Activated CD8-positive, alpha-beta memory T cell treated with anti-CD3 and anti-CD28 coated beads, Interleukin-2, amount 10 ng/mL, durations not matched to agents 7 days and 5 days (primary cell): ENCODE data around the gene JMJD1C. TPM values are rescaled to one million over a fixed set of nuclear protein-coding genes. Genes with fewer than 3 reads are reported as not detected.
"Not testable (repeated sequence)": the region's sequence is repeated elsewhere in the genome, so short reads cannot be mapped to it uniquely, and the experiment has no call there.

Source experiments
- ATAC-seq: fragments of 150-1000 bp; cut with Tn5 transposase; one replicate; pipeline ENCODE4 v1.10.0; 2021; ENCODE audit warnings: moderate library complexity
- CTCF ChIA-PET: fragments of 350-600 bp; sonication (Branson Sonifier 250); formaldehyde crosslinking; loops from one replicate; lab custom pipeline; 2021; ENCODE audit warnings: antibody characterized with exemption; lab: Charles Lee
- DNase-seq: peaks from one replicate; pipeline ENCODE4 v3.0.0-alpha.2; 2020
- H3K27ac Mint-ChIP-seq: one replicate; pipeline ENCODE4 v1.8.0; 2021; ENCODE audit warnings: mild to moderate bottlenecking, mixed read lengths
- H3K27me3 Mint-ChIP-seq: one replicate; pipeline ENCODE4 v1.8.0; 2021; ENCODE audit warnings: mixed read lengths
- H3K36me3 Mint-ChIP-seq: one replicate; pipeline ENCODE4 v1.8.0; 2021; ENCODE audit warnings: mild to moderate bottlenecking, mixed read lengths
- H3K4me1 Mint-ChIP-seq: one replicate; pipeline ENCODE4 v1.8.0; 2021; ENCODE audit warnings: mixed read lengths
- H3K4me3 Mint-ChIP-seq: one replicate; pipeline ENCODE4 v1.8.0; 2021; ENCODE audit warnings: mild to moderate bottlenecking, moderate library complexity, mixed read lengths
- H3K9me3 Mint-ChIP-seq: one replicate; pipeline ENCODE4 v1.8.0; 2022; ENCODE audit warnings: low read depth, mixed read lengths
- total RNA-seq, 2 experiments: library from RNA; stranded (reverse); gene quantifications; one replicate each; pipeline ENCODE4 v1.2.3, GENCODE V29; 2021

The JMJD1C gene
- total RNA-seq, 2 experiments from 2014 or later = 55.7 to 87.6 TPM

DNA sequence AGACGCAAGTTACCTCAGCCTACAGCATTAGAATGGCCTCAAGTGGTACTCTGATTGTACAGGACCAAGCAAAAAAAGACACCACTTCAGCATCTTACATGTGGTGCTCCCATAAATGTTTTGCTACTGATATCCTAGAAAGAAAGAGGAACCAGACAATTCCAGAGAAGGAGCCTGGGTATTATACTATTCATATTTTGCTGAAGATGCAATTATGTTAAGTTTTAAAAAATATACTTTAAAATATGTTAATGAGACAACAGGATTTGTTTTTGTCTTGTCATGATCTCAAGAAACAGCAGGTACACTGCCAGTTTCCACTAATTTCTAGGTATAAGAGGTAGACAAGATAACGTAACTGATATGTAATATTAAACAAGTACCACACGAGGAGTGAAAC, 92.6 kb downstream of the JMJD1C start:
- H3K4me1 Mint-ChIP-seq = peaks cover 15% of the 10 kb centered on the region
- no peak for ATAC-seq
- no peaks in the 10 kb centered on the region for H3K9me3 Mint-ChIP-seq

DNA sequence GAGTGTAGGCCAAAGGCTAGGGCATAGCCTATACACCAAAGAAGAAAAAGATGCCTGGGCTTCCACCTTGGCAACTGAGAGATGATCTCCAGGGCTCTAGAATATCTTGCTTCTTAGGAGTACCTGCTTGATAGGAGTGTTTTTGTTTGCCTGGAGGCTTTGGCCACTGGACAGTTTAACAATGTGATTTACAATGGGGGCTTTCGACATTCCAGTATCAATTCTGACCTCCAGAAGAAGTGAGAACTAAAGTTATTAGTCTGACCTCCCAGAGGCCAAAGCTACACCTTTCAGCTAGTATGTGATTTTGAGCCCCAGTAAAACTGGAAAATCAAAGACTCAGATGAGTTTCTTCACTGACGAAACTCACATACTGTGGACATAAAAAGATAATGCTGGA, 96.1 kb downstream of the JMJD1C start:
- Mint-ChIP-seq H3K27ac (no peak overlapping the region), H3K36me3 (peaks cover 7% of the 10 kb centered on the region), H3K27me3 (no peaks in the 10 kb centered on the region), H3K4me1 (no peaks in the 10 kb centered on the region), H3K9me3 (no peaks in the 10 kb centered on the region), H3K4me3 (no peak overlapping the region)
- DNase-seq (no peak), ATAC-seq (no peak)
- CTCF ChIA-PET = no interaction called here

More for the DNA sequence above, 92.6 kb downstream of the JMJD1C start:
- DNase-seq = no peak
- Mint-ChIP-seq H3K36me3 (peaks cover 9% of the 10 kb centered on the region), H3K27me3 (no peaks in the 10 kb centered on the region), H3K4me3 (no peak overlapping the region), H3K27ac (no peak overlapping the region)
- CTCF ChIA-PET = no interaction called here

GRCh38 chr10:63368365-63368764, 97.4 kb downstream of the JMJD1C start:
- Mint-ChIP-seq H3K27ac (no peak overlapping the region), H3K4me1 (no peaks in the 10 kb centered on the region), H3K27me3 (no peaks in the 10 kb centered on the region), H3K9me3 (no peaks in the 10 kb centered on the region), H3K36me3 (peaks cover 9% of the 10 kb centered on the region), H3K4me3 (no peak overlapping the region)
- DNase-seq (no peak), ATAC-seq (no peak)
- CTCF ChIA-PET = interaction anchor here (0.8 kb wide), 1 partner anchor 261 kb away, joined by 3 read pairs; no protein-coding TSS in a partner anchor

DNA sequence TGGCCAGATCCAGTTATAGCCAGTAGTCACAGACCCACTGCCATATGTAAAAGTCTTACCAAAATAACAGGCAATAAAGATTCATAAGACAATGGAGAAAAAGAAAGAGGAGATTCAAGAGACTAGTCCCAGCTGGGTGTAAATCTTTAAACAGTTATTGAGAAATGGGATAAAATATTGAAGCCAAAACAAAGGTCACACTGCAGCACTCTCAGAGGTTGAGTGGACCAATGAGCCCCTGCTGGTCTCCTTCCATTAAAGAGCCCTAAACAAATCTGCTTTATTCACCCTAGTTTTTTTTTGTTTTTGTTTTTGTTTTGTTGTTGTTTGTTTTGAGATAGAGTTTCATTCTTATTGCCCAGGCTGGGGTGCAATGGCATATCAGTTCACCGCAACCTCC, 98.8 kb downstream of the JMJD1C start:
- H3K27me3 Mint-ChIP-seq = no peaks in the 10 kb centered on the region
- H3K27ac Mint-ChIP-seq = no peak overlapping the region
- CTCF ChIA-PET = no interaction called here
- H3K36me3 Mint-ChIP-seq = peaks cover 6% of the 10 kb centered on the region
- H3K9me3 Mint-ChIP-seq = no peaks in the 10 kb centered on the region
- H3K4me3 Mint-ChIP-seq = no peak overlapping the region
- DNase-seq = no peak
- ATAC-seq = no peak
- no peaks in the 10 kb centered on the region for H3K4me1 Mint-ChIP-seq

- CTCF ChIA-PET = no interaction called here
- Mint-ChIP-seq H3K9me3 (no peaks in the 10 kb centered on the region), H3K4me3 (no peak overlapping the region), H3K4me1 (no peaks in the 10 kb centered on the region), H3K27ac (no peak overlapping the region), H3K36me3 (peaks cover 6% of the 10 kb centered on the region), H3K27me3 (no peaks in the 10 kb centered on the region)
- ATAC-seq (no peak), DNase-seq (no peak)
Observed at GRCh38 chr10:63365976-63366765, 99.6 kb downstream of the JMJD1C start.

- H3K4me3 Mint-ChIP-seq = no peak overlapping the region
- CTCF ChIA-PET = no interaction called here
Observed at GRCh38 chr10:63364918-63365317, 100.9 kb downstream of the JMJD1C start.

GRCh38 chr10:63363951-63364350, 101.8 kb downstream of the JMJD1C start:
- Mint-ChIP-seq H3K27me3 (no peaks in the 10 kb centered on the region), H3K4me3 (no peak overlapping the region), H3K4me1 (no peaks in the 10 kb centered on the region), H3K27ac (no peak overlapping the region), H3K36me3 (peaks cover 6% of the 10 kb centered on the region), H3K9me3 (no peaks in the 10 kb centered on the region)
- CTCF ChIA-PET = no interaction called here
- ATAC-seq (no peak), DNase-seq (no peak)

More at GRCh38 chr10:63364918-63365317, 100.9 kb downstream of the JMJD1C start:
- peaks cover 6% of the 10 kb centered on the region for H3K36me3 Mint-ChIP-seq
- H3K27me3 Mint-ChIP-seq = no peaks in the 10 kb centered on the region
- ATAC-seq (no peak), DNase-seq (no peak)
- no peaks in the 10 kb centered on the region for H3K4me1 Mint-ChIP-seq
- H3K9me3 Mint-ChIP-seq = no peaks in the 10 kb centered on the region
- no peak overlapping the region for H3K27ac Mint-ChIP-seq

- Mint-ChIP-seq H3K4me3 (no peak overlapping the region), H3K36me3 (peaks cover 4% of the 10 kb centered on the region), H3K27ac (no peak overlapping the region), H3K4me1 (peaks cover 19% of the 10 kb centered on the region), H3K9me3 (no peaks in the 10 kb centered on the region), H3K27me3 (no peaks in the 10 kb centered on the region)
- no peak for ATAC-seq
- no peak for DNase-seq
- CTCF ChIA-PET = interaction anchor here (0.6 kb wide), 1 partner anchor 50 kb away, joined by 3 read pairs; no protein-coding TSS in a partner anchor
Observed at GRCh38 chr10:63355682-63356081, 110.1 kb downstream of the JMJD1C start.

- ATAC-seq = no peak
- CTCF ChIA-PET = no interaction called here
- H3K27me3 Mint-ChIP-seq = no peaks in the 10 kb centered on the region
- H3K27ac Mint-ChIP-seq = no peak overlapping the region
- H3K4me3 Mint-ChIP-seq = no peak overlapping the region
- no peaks in the 10 kb centered on the region for H3K9me3 Mint-ChIP-seq
- H3K4me1 Mint-ChIP-seq = peaks cover 19% of the 10 kb centered on the region
- H3K36me3 Mint-ChIP-seq = peaks cover 4% of the 10 kb centered on the region
- DNase-seq = no peak
Observed at GRCh38 chr10:63352976-63353375, 112.8 kb downstream of the JMJD1C start.

- DNase-seq (no peak), ATAC-seq (no peak)
- Mint-ChIP-seq H3K4me3 (no peak overlapping the region), H3K27ac (no peak overlapping the region), H3K36me3 (peaks cover 9% of the 10 kb centered on the region), H3K27me3 (no peaks in the 10 kb centered on the region), H3K9me3 (no peaks in the 10 kb centered on the region), H3K4me1 (peaks cover 6% of the 10 kb centered on the region)
- CTCF ChIA-PET = no interaction called here
Observed at GRCh38 chr10:63348245-63348850, 117.4 kb downstream of the JMJD1C start.

DNA sequence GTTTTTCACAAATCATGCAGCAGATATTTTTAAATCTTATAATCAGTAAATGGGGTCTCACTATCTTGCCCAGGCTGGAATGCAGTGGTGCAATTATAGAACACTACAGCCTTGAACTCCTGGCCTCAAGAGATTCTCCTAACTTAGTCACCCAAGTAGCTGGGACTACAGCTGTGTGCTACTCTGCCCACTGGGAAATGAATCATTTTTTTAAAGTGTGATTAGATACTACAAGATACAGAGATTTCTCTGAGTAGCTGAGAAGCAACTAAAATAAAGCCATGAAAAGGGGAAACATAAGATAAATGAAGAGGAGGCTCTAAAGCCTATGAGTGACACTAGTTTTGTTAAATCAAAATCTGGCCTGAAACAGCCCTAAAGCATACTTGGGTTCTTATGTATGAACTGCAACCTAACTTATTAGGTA, 119.7 kb downstream of the JMJD1C start:
- no peaks in the 10 kb centered on the region for H3K4me1 Mint-ChIP-seq
- no peak for DNase-seq
- CTCF ChIA-PET = no interaction called here
- H3K4me3 Mint-ChIP-seq = no peak overlapping the region
- peaks cover 6% of the 10 kb centered on the region for H3K36me3 Mint-ChIP-seq
- H3K27ac Mint-ChIP-seq = no peak overlapping the region
- no peaks in the 10 kb centered on the region for H3K9me3 Mint-ChIP-seq
- no peak for ATAC-seq
- no peaks in the 10 kb centered on the region for H3K27me3 Mint-ChIP-seq

DNA sequence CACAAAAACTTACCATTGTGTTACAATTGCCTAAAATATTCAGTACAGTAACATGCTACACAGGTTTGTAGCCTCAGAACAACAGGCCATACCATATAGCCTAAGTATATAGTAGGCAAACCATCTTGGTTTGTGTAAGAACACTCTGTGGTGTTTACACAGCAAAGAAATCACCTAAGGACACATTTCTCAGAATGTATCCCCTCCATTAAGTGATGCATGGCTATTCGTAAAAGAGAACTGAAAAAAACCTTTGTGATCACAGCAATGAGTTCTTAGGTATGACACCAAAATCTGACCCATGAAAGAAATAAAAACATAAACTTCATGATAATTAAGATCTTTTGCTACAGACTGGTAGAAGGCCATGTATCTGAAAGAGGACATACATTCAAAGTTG, 121.5 kb downstream of the JMJD1C start:
- H3K27me3 Mint-ChIP-seq = no peaks in the 10 kb centered on the region
- H3K9me3 Mint-ChIP-seq = no peaks in the 10 kb centered on the region
- CTCF ChIA-PET = no interaction called here
- DNase-seq = no peak
- H3K4me3 Mint-ChIP-seq = no peak overlapping the region
- H3K4me1 Mint-ChIP-seq = no peaks in the 10 kb centered on the region
- no peak for ATAC-seq
- no peak overlapping the region for H3K27ac Mint-ChIP-seq
- H3K36me3 Mint-ChIP-seq = peaks cover 12% of the 10 kb centered on the region

- ATAC-seq = no peak
- peaks cover 12% of the 10 kb centered on the region for H3K36me3 Mint-ChIP-seq
- CTCF ChIA-PET = no interaction called here
Observed at GRCh38 chr10:63343476-63343875, 122.3 kb downstream of the JMJD1C start.

DNA sequence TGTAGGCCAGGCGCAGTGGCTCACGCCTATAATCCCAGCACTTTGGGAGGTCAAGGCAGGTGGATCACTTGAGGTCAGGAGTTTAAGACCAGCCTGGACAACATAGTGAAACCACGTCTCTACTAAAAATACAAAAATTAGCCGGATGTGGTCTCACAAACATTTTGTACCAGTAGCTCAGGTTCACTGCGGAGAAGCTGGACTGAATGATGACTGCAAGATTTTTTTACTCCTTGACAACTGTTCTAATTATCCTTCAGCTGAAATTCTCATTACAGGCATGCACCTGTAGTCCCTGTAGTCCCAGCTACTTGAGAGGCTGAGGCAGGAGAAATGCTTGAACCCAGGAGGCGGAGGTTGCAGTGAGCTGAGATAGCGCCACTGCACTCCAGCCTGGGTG, 126.1 kb downstream of the JMJD1C start:
- not testable (repeated sequence) for H3K27ac Mint-ChIP-seq, H3K4me3 Mint-ChIP-seq, DNase-seq, H3K9me3 Mint-ChIP-seq, ATAC-seq, H3K36me3 Mint-ChIP-seq, H3K27me3 Mint-ChIP-seq, H3K4me1 Mint-ChIP-seq
- CTCF ChIA-PET = interaction anchor here (1.1 kb wide), 1 partner anchor 126 kb away, joined by 3 read pairs; the partner anchor contains the start of gene JMJD1C

More at GRCh38 chr10:63343476-63343875, 122.3 kb downstream of the JMJD1C start:
- Mint-ChIP-seq H3K27ac (no peak overlapping the region), H3K9me3 (no peaks in the 10 kb centered on the region), H3K27me3 (no peaks in the 10 kb centered on the region), H3K4me1 (no peaks in the 10 kb centered on the region), H3K4me3 (no peak overlapping the region)
- no peak for DNase-seq
